Measurements from ENCODE around the gene ZNF536.
A peak's percentile ranks its signal among the peaks of the same experiment; 100 is the strongest.

ZNF536 gene

GRCh38 chr19:30371960-30372824 is at the start of gene ZNF536:
Gene ZNF536, plus strand, starts transcription at chr19:30372384. Its CDS starts 71,179 bp downstream, at chr19:30443563.
- DNase-seq, result no peak

GRCh38 chr19:30322641-30323320 is 49.4 kb upstream of the ZNF536 start:
- no peak for DNase-seq

GRCh38 chr19:30323904-30324303 is 48.3 kb upstream of the ZNF536 start:
- no peak for DNase-seq

- DNase-seq, result no peak
Observed at GRCh38 chr19:30324982-30325381, 47.2 kb upstream of the ZNF536 start.

GRCh38 chr19:30325676-30326392 is 46.4 kb upstream of the ZNF536 start:
- no peak for DNase-seq

GRCh38 chr19:30326393-30326710 is 45.8 kb upstream of the ZNF536 start:
- no peak for DNase-seq

- no peak for DNase-seq
Observed at GRCh38 chr19:30327331-30327730, 44.9 kb upstream of the ZNF536 start.

GRCh38 chr19:30328096-30328495 is 44.1 kb upstream of the ZNF536 start:
- DNase-seq, result no peak

- DNase-seq, result no peak
Observed at GRCh38 chr19:30330266-30330665, 41.9 kb upstream of the ZNF536 start.

- no peak for DNase-seq
Observed at GRCh38 chr19:30332445-30333234, 39.5 kb upstream of the ZNF536 start.

- no peak for DNase-seq
Observed at GRCh38 chr19:30333291-30334065, 38.7 kb upstream of the ZNF536 start.

GRCh38 chr19:30334841-30335240 is 37.3 kb upstream of the ZNF536 start:
- DNase-seq, result no peak

GRCh38 chr19:30335306-30335886 is 36.8 kb upstream of the ZNF536 start:
- no peak for DNase-seq

- DNase-seq, result no peak
Observed at GRCh38 chr19:30336290-30336689, 35.9 kb upstream of the ZNF536 start.

GRCh38 chr19:30338041-30338456 is 34.1 kb upstream of the ZNF536 start:
- DNase-seq, result no peak

GRCh38 chr19:30338878-30339623 is 33.1 kb upstream of the ZNF536 start:
- DNase-seq, result no peak

- no peak for DNase-seq
Observed at GRCh38 chr19:30339624-30340525, 32.3 kb upstream of the ZNF536 start.

GRCh38 chr19:30340771-30341561 is 31.2 kb upstream of the ZNF536 start:
- peak in 1 of 2 experiments; percentile 17 for DNase-seq

Measured in cerebellar nuclear complex (tissue), 1 donor.